ENCODE data around the gene COPRS. TPM values are rescaled to one million over a fixed set of nuclear protein-coding genes. Genes with fewer than 3 reads are reported as not detected.

COPRS gene
- total RNA-seq, 2 donors from 2014 or later: 67.8 to 73.9 TPM

- no peaks in the 10 kb centered on the region for H3K9me3 ChIP-seq
- TF ChIP-seq CTCF (IDR thresholded peaks at IDR 0.05): no peak
- H3K36me3 ChIP-seq: no peaks in the 10 kb centered on the region
- H3K4me1 ChIP-seq: peaks cover 0 to 17% of the 10 kb centered on the region in 2 donors
- peak overlapping the region in 1 of 2 donors; percentile 26 for H3K4me3 ChIP-seq
- peak overlapping the region; percentile 14 to 20 for H3K27ac ChIP-seq
- DNase-seq (ENCODE audit: low spot score): peak; percentile 83
- no peaks in the 10 kb centered on the region for H3K27me3 ChIP-seq
These were observed 15.8 kb downstream of the COPRS start for GRCh38 chr17:31843070-31843745.

DNA sequence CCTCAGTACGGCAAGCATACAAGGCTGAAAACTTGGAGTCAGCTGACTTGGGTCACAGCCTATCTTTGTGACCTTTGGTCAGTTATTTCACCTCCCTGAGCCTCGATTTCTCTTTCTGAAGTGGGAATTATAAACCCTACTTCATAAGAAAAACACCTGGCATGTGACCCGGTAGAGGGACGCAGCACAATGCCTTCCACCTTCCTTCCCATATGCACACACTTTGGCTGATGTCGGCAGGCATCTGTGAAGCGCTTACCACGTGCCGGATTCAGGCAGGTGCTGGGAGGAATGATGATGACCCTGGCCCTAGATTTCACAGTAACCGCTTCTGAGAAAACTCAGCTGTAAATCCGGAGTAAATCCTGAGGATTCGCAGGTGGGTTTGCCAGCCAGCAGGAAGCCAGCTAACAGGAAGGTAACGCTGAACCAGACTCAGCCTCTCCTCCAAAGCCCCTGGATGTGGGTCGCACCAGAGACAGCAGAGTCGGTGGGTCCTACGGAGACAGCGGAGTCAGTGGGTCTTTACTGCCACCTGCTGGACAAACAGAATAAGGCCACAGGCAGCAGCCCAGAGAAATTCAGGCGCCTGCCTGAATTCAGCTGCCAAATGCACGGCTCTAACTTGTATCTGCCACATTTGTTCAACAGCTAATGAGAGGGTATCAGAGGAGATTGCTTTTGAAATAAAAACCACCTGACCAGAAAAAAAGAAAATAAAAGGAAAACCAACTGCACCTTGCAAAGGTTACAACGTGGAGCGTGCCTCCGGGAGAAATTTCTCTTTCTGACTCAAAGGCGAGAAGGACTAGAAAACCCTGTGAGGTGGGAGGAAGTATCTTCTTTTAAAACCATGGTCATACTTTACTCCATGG is 16.6 kb downstream of the COPRS start:
- H3K4me3 ChIP-seq: peak overlapping the region in 1 of 2 donors; percentile 26
- no peaks in the 10 kb centered on the region for H3K36me3 ChIP-seq
- H3K27ac ChIP-seq: peak overlapping the region; percentile 14 to 20
- no peaks in the 10 kb centered on the region for H3K9me3 ChIP-seq
- H3K4me1 ChIP-seq: peaks cover 0 to 17% of the 10 kb centered on the region in 2 donors
- peak; percentile 89 to 96 for TF ChIP-seq CTCF (IDR thresholded peaks at IDR 0.05)
- no peaks in the 10 kb centered on the region for H3K27me3 ChIP-seq
- DNase-seq (ENCODE audit: low spot score): peak; percentile 69

GRCh38 chr17:31841850-31842194 is 17.2 kb downstream of the COPRS start:
- no peaks in the 10 kb centered on the region for H3K9me3 ChIP-seq
- no peaks in the 10 kb centered on the region for H3K27me3 ChIP-seq
- H3K4me1 ChIP-seq: peaks cover 0 to 17% of the 10 kb centered on the region in 2 donors
- DNase-seq (ENCODE audit: low spot score): no peak
- H3K4me3 ChIP-seq: no peak overlapping the region
- no peak overlapping the region for H3K27ac ChIP-seq
- no peaks in the 10 kb centered on the region for H3K36me3 ChIP-seq
- no peak for TF ChIP-seq CTCF (IDR thresholded peaks at IDR 0.05)

GRCh38 chr17:31838636-31839225 is 20.3 kb downstream of the COPRS start:
- peaks cover 0 to 15% of the 10 kb centered on the region in 2 donors for H3K4me1 ChIP-seq
- DNase-seq (ENCODE audit: low spot score): no peak
- no peak overlapping the region for H3K27ac ChIP-seq
- no peaks in the 10 kb centered on the region for H3K9me3 ChIP-seq
- TF ChIP-seq CTCF (IDR thresholded peaks at IDR 0.05): no peak
- no peaks in the 10 kb centered on the region for H3K27me3 ChIP-seq
- no peaks in the 10 kb centered on the region for H3K36me3 ChIP-seq
- no peak overlapping the region for H3K4me3 ChIP-seq

GRCh38 chr17:31835984-31836383 is 23.1 kb downstream of the COPRS start:
- Histone ChIP-seq H3K4me1 (no peaks in the 10 kb centered on the region), H3K27me3 (no peaks in the 10 kb centered on the region), H3K27ac (no peak overlapping the region), H3K4me3 (no peak overlapping the region), H3K9me3 (no peaks in the 10 kb centered on the region), H3K36me3 (no peaks in the 10 kb centered on the region)
- no peak for TF ChIP-seq CTCF (IDR thresholded peaks at IDR 0.05)
- no peak for DNase-seq (ENCODE audit: low spot score)
